Stimulated activated naive CD8-positive, alpha-beta T cell treated with anti-CD3 and anti-CD28 coated beads, Interleukin-15, Interleukin-2, amounts not matched to agents 100 ng/mL and 50 ng/mL, for 24 hours (primary cell): ENCODE results near the gene KRTAP6-1.

Experiments used
- H3K27ac Mint-ChIP-seq: one replicate; pipeline ENCODE4 v1.8.0; 2021; ENCODE audit warnings: mild to moderate bottlenecking, mixed read lengths
- H3K27me3 Mint-ChIP-seq: one replicate; pipeline ENCODE4 v1.8.0; 2021; ENCODE audit warnings: mixed read lengths
- H3K36me3 Mint-ChIP-seq: one replicate; pipeline ENCODE4 v1.8.0; 2021; ENCODE audit warnings: low read depth, mixed read lengths
- H3K4me1 Mint-ChIP-seq: one replicate; pipeline ENCODE4 v1.8.0; 2021; ENCODE audit warnings: low read depth, mixed read lengths
- H3K4me3 Mint-ChIP-seq: one replicate; pipeline ENCODE4 v1.8.0; 2021; ENCODE audit warnings: mild to moderate bottlenecking, mixed read lengths
- H3K9me3 Mint-ChIP-seq: one replicate; pipeline ENCODE4 v1.8.0; 2021; ENCODE audit warnings: mixed read lengths

KRTAP6-1 gene

DNA sequence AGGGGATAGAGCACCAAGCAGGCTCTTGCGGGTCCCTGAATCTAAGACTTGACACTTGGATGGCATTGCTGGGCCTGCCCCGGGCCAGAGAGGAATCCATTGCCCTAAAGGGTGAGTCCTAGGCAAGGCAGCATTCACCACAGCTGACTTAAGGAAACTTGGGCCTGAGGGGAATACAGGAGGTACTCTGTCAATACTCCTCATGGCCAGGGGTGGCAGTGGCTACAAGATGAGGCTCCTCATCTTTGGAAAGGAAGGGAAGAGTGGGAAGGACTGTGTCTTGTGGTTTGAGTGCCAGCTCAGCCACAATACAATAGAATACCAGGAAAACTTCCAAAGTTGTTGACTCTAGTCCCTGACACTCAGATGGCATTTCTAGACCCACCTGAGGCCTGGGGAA is 7.8 kb downstream of the KRTAP6-1 start:
- Mint-ChIP-seq H3K4me3 (no peak overlapping the region), H3K27me3 (no peaks in the 10 kb centered on the region), H3K4me1 (no peaks in the 10 kb centered on the region), H3K9me3 (peaks cover 3% of the 10 kb centered on the region), H3K27ac (no peak overlapping the region), H3K36me3 (no peaks in the 10 kb centered on the region)

DNA sequence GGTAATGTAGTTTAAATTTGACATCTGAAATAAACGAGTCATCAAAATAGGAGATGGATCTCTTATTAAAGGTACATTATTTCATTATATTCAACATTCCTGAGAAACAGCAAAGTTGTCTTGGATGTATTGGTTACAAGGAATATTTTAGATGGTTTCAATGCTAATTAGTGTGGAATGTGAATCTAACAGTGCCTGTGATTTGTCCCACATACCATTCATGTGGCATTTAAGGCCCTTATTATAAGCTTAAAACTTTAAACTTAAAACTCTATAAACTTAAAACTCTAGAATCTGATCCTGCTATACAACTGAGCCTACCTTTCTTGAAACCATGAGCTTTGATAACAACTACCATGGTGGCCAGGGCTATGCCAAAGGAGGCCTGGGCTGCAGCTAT is 12.9 kb downstream of the KRTAP6-1 start, which contains the start of gene KRTAP22-1:
TSS of gene KRTAP22-1 (plus strand) at position 301 of the 400 bp plus-strand sequence.
- H3K4me1 Mint-ChIP-seq, result no peaks in the 10 kb centered on the region
- no peaks in the 10 kb centered on the region for H3K9me3 Mint-ChIP-seq
- H3K4me3 Mint-ChIP-seq, result no peak within 1 kb of the TSS
- H3K36me3 Mint-ChIP-seq, result no peaks in the 10 kb centered on the region
- H3K27ac Mint-ChIP-seq, result no peak within 1 kb of the TSS
- H3K27me3 Mint-ChIP-seq, result no peaks in the 10 kb centered on the region

DNA sequence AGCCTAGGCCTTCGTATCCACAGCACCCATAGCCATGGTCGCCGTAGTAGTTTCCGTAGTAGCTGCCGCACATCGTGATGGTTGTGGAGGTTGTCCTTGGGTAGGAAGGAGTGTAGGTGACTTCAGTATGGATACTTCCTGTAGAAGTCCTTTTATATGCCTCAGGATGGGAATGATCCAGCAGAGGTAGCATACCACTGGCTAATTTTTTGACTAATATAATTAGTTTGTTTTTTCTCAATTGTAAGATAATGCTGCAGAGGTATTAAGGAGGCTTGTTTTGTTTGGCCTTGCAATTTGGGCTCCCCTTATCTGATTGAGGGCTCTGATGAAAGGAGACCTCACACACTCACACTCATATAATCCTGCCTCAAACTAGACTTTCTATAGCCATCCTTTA is 14.9 kb downstream of the KRTAP6-1 start, which contains the start of gene KRTAP6-2:
TSS of gene KRTAP6-2 (minus strand) at position 101 of the 400 bp plus-strand sequence. CDS start at position 73, 28 bp downstream.
- Mint-ChIP-seq H3K4me3 (no peak within 1 kb of the TSS), H3K36me3 (no peaks in the 10 kb centered on the region), H3K4me1 (no peaks in the 10 kb centered on the region), H3K9me3 (no peaks in the 10 kb centered on the region), H3K27ac (no peak within 1 kb of the TSS), H3K27me3 (no peaks in the 10 kb centered on the region)

DNA sequence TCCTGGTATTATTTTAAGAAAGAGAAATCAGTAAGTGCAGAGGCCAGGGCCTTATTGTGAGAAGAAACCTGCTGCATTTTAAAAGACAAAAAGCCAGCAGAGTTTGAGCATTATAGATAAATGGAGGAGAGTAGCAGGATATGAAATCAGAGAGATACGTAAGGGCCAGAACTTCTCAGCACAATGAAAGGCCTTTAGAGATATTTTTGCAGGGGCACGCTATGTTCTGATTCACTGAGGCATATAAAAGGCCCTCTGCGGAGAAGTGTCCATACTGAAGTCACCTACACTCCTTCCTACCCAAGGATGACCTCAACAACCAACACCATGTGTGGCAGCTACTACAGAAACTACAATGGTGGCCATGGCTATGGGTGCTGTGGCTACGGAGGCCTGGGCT is 21.6 kb downstream of the KRTAP6-1 start, which contains the start of gene KRTAP6-3:
TSS of gene KRTAP6-3 (plus strand) at position 301 of the 400 bp plus-strand sequence. CDS start at position 307, 6 bp downstream.
- H3K27me3 Mint-ChIP-seq, result no peaks in the 10 kb centered on the region
- no peaks in the 10 kb centered on the region for H3K9me3 Mint-ChIP-seq
- H3K27ac Mint-ChIP-seq, result no peak within 1 kb of the TSS
- H3K36me3 Mint-ChIP-seq, result no peaks in the 10 kb centered on the region
- no peaks in the 10 kb centered on the region for H3K4me1 Mint-ChIP-seq
- no peak within 1 kb of the TSS for H3K4me3 Mint-ChIP-seq

DNA sequence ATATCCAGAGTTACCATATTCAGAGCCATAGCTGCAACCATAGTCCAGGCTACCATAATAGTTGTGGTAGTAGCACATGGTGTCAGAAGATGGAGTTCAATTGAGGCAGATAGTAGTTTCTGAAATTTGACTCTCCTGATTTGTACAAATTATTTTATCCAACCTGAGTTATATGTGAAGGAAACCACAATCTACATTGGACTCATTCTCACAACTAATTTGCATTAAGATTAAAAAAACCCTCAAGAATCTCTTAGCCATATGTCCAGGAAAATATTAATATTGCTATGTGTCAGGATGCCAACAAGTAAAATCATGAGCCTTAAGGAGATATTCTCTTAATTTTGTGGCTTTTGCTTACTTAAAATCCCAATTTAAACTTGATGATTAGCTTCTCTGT is 23.4 kb downstream of the KRTAP6-1 start, which contains the start of gene KRTAP22-2:
TSS of gene KRTAP22-2 (minus strand) at position 101 of the 400 bp plus-strand sequence.
- no peak within 1 kb of the TSS for H3K4me3 Mint-ChIP-seq
- no peaks in the 10 kb centered on the region for H3K9me3 Mint-ChIP-seq
- H3K27ac Mint-ChIP-seq, result no peak within 1 kb of the TSS
- no peaks in the 10 kb centered on the region for H3K36me3 Mint-ChIP-seq
- H3K27me3 Mint-ChIP-seq, result no peaks in the 10 kb centered on the region
- H3K4me1 Mint-ChIP-seq, result no peaks in the 10 kb centered on the region

DNA sequence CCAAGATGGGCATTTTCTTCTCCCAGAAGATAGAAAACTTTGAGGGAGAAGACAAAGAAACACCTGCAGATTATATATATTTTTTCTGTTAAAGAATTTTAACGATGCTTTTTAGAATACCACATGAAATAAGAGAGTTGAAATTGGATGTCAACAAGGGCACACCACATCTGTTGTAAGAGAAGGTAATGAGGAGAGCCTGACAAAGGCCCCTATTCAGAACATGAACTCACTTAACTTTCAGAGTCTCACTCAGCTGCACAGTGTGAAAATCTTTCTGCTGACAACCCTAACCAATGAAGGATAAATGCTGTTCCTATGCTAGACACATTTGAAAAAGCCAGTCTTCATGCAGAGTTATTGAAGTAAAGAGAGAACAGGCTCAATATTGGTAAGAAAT is 30.9 kb downstream of the KRTAP6-1 start:
- H3K27ac Mint-ChIP-seq, result no peak overlapping the region
- no peak overlapping the region for H3K4me3 Mint-ChIP-seq
- H3K36me3 Mint-ChIP-seq, result no peaks in the 10 kb centered on the region
- H3K4me1 Mint-ChIP-seq, result no peaks in the 10 kb centered on the region
- no peaks in the 10 kb centered on the region for H3K9me3 Mint-ChIP-seq
- H3K27me3 Mint-ChIP-seq, result no peaks in the 10 kb centered on the region

DNA sequence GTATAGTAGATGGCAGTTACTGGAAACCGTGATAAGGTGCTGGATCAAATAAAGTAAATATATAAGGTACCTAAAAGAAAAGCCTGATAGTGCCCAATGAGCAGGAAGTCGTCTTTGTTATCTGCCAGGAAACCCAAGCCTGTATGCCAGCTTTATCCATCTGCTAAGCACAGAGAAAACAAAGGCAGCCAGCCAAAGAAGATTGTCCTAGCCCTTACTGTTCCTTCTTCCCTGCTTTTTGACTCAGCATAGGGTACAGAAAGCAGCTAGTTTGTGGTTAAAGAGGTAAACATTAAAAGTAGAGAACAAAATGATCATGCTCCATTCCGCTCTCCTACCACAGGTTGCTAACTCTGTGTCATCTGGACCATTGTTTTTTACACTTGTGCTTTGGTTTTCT is 33.6 kb downstream of the KRTAP6-1 start:
- Mint-ChIP-seq H3K36me3 (no peaks in the 10 kb centered on the region), H3K27ac (no peak overlapping the region), H3K27me3 (no peaks in the 10 kb centered on the region), H3K4me3 (no peak overlapping the region), H3K9me3 (no peaks in the 10 kb centered on the region), H3K4me1 (no peaks in the 10 kb centered on the region)

DNA sequence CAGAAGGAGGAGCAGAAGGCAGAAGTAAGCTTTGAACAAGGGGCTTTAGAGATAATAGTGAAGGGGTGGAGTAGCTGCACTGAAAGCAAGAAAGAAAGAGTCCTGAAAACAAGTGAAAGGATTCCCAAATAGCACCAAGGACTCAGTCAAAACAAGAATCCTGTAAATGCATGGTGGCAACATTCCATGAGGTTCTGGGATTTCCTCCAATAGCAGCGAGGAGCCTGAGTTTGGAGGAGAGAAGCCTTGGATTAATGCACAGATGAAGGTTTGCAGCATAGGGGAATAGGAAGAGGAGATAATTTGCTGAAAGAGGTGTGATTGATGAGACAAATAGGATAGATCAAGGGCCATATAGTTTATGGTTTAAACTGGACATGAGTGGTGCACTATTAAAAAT is 34.4 kb downstream of the KRTAP6-1 start:
- Mint-ChIP-seq H3K4me1 (no peaks in the 10 kb centered on the region), H3K27me3 (no peaks in the 10 kb centered on the region), H3K27ac (no peak overlapping the region), H3K9me3 (peaks cover 4% of the 10 kb centered on the region), H3K4me3 (no peak overlapping the region), H3K36me3 (no peaks in the 10 kb centered on the region)

DNA sequence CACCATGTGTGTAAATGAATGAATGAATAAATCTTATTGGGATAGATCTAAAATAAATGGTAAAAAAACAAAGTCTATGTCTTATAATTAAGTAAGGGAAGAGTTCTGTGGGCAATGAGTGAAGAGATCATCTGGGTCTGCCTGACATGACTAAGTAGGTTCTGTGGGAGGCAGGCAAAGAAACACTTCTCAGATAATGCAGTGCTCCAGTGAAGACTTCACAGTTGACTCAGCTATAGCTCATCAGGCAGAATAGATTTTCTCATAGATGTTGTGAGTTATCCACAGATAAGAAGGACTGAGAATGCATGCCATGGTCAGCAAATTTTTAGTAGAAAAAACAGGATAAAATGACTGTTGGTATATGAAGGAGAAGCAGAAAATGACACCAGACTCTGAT is 36.0 kb downstream of the KRTAP6-1 start:
- Mint-ChIP-seq H3K4me1 (no peaks in the 10 kb centered on the region), H3K4me3 (no peak overlapping the region), H3K27me3 (no peaks in the 10 kb centered on the region), H3K9me3 (peaks cover 4% of the 10 kb centered on the region), H3K36me3 (no peaks in the 10 kb centered on the region), H3K27ac (no peak overlapping the region)

DNA sequence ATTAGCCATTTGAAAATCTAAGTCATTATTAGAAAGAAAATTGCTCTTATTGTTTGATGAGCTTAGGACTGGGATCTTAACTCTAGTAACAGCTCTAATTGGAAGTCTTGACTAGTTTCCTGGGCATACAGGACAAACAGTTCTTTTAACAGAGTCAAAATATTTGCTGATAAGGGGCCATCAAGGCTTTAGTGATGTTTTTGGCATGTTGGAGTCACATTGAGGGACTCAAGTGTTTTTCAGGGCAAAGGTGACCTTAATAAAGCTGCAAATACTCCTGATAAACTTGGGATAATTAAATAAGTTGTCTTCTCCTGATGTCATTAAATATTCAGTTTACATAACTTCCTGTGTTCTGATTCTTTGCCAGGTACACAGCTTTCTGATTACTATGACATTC is 46.1 kb downstream of the KRTAP6-1 start:
- no peak overlapping the region for H3K27ac Mint-ChIP-seq
- H3K4me3 Mint-ChIP-seq, result no peak overlapping the region
- no peaks in the 10 kb centered on the region for H3K36me3 Mint-ChIP-seq
- no peaks in the 10 kb centered on the region for H3K27me3 Mint-ChIP-seq
- H3K4me1 Mint-ChIP-seq, result no peaks in the 10 kb centered on the region
- peaks cover 14% of the 10 kb centered on the region for H3K9me3 Mint-ChIP-seq

DNA sequence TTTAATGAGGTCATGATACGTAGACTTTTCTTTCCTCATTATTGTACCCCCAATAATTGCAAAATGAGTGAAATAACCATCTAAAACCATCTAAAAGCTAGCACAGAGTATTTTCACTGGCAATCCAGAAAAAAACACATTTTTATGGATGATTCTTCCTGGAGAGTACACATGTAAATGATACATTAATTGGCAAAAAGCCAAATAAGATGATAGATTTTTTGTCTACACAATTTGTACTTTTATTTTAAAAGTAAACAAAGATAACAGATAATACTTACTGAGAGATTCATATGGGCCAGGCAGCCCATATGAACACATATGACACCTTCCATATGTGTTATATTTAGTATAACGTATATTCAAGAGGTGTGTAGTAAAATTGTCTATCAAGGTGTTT is 50.1 kb downstream of the KRTAP6-1 start:
- Mint-ChIP-seq H3K36me3 (no peaks in the 10 kb centered on the region), H3K27ac (no peak overlapping the region), H3K27me3 (no peaks in the 10 kb centered on the region), H3K4me3 (no peak overlapping the region), H3K4me1 (no peaks in the 10 kb centered on the region), H3K9me3 (peaks cover 3% of the 10 kb centered on the region)
